WI38 (cell line): ENCODE measurements around the gene PPP2R3B.
A peak's percentile ranks its signal among the peaks of the same experiment; 100 is the strongest.
"Not testable (repeated sequence)": the region's sequence is repeated elsewhere in the genome, so short reads cannot be mapped to it uniquely, and the experiment has no call there.

Experiments used
- H3K4me3 ChIP-seq: 2 replicates; pipeline ENCODE4 v1.5.1; 2011; ENCODE audit warnings: low read depth, mild to moderate bottlenecking, control low read depth, low read length
- CTCF ChIP-seq: IDR thresholded peaks from 2 replicates; pipeline ENCODE4 v1.5.1; 2012; ENCODE audit warnings: low read depth, mild to moderate bottlenecking, control low read depth, low read length

The PPP2R3B gene

DNA sequence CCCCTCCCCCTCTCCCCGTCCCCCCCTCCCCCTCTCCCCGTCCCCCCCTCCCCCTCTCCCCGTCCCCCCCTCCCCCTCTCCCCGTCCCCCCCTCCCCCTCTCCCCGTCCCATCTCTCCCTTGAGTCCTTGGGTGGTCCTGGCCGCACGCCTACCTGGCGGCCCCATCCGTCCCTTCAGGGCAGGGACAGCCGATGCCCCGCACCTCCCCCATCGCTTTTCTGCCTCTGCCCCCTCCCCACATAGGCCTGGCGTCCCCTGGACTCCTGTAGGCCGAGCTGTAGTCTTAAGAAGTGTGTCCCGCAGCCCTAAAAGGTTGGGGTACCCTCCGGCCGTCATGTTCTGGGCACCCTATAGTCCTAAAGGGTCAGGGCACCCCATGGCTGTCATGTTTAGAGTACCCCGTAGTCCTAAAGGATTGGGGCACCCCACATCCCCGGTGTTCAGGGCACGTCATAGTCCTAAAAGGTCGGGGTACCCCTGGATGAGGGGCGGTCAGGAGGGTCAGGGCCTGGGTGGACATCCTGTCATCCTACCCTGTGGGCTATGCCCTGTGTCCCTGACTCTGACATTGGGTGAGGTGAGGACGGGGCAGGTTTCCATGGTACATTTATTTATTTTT lies 57.3 kb downstream of the PPP2R3B start:
- H3K4me3 ChIP-seq = no peak overlapping the region
- no peak for TF ChIP-seq CTCF

- H3K4me3 ChIP-seq = no peak overlapping the region
Measured at GRCh38 chrX:327660-328126, 59.0 kb downstream of the PPP2R3B start.

GRCh38 chrX:324664-325063 lies 62.0 kb downstream of the PPP2R3B start:
- H3K4me3 ChIP-seq = not testable (repeated sequence)

More at GRCh38 chrX:327660-328126, 59.0 kb downstream of the PPP2R3B start:
- TF ChIP-seq CTCF = no peak

DNA sequence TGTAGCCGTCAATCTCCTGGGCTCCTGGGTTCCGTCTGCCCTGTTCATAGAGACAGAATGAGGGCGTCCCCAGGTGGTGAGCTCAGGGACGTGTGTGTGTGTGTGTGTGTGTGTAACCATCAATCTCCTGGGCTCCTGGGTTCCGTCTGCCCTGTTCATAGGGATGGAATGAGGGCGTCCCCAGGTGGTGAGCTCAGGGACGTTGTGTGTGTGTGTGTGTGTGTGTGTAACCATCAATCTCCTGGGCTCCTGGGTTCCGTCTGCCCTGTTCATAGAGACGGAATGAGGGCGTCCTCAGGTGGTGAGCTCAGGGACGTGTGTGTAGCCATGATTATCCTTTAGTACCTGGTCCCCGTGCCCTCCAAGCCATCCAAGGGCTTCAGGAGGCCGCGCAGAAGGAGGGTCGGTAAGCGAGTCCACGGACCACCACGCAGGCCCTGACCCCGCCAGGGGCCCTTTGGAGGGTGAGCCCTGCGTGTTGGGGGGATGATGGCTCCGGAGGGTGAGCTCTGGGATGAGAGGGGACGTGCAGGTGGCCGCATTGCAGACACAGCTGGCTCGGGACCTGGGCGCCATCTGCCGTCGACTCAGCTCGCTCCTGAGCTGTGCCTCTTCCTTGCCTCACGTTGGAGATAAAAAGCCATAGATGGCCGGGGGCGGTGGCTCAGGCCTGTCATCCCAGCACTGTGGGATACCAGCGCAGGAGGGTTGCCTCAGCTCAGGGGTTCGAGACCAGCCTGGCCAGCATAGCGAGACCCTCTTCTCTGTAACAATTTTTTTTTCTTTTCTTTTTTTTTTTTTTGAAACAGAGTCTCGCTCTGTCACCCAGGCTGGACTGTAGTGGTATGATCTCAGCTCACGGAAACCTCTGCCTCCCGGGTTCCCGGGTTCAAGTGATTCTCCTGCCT lies 62.7 kb downstream of the PPP2R3B start:
- no peak for TF ChIP-seq CTCF
- H3K4me3 ChIP-seq = no peak overlapping the region

DNA sequence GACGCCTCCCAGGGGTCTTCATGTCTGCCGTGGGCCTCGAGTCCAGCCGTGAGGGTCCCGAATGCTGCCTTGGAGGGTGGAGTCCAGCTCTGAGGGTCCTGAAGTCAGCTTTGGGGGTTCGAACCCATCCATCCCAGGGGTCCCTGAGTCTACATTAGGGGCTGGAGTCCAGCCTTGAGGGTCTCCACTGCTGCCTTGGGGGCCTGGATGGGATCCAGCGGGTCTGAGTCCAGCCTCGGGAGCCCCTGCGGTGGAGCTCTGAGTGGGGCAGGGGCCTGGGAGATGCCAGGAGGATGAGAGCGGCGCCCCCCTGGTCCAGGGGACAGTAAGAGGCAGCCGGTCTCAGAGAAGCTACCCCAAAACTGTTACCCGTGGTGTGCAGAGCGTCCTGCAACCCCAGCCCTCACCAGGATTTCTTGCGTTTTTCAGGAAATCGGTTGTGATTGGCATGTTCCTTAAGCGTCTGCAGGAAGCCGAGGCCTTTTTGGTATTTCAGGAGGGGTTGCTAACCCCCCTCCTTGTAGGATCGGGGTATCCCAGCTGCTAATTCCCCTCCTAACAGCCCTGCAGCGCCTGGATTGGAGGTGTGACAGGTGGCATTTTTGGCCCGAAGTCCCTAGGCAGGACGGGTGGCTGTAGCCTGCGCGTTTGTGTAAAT lies 66.5 kb downstream of the PPP2R3B start:
- peak overlapping the region; percentile 89 for H3K4me3 ChIP-seq
- TF ChIP-seq CTCF = no peak

- no peak for TF ChIP-seq CTCF
- peak overlapping the region; percentile 89 for H3K4me3 ChIP-seq
Measured at GRCh38 chrX:319579-320125, 67.1 kb downstream of the PPP2R3B start.

DNA sequence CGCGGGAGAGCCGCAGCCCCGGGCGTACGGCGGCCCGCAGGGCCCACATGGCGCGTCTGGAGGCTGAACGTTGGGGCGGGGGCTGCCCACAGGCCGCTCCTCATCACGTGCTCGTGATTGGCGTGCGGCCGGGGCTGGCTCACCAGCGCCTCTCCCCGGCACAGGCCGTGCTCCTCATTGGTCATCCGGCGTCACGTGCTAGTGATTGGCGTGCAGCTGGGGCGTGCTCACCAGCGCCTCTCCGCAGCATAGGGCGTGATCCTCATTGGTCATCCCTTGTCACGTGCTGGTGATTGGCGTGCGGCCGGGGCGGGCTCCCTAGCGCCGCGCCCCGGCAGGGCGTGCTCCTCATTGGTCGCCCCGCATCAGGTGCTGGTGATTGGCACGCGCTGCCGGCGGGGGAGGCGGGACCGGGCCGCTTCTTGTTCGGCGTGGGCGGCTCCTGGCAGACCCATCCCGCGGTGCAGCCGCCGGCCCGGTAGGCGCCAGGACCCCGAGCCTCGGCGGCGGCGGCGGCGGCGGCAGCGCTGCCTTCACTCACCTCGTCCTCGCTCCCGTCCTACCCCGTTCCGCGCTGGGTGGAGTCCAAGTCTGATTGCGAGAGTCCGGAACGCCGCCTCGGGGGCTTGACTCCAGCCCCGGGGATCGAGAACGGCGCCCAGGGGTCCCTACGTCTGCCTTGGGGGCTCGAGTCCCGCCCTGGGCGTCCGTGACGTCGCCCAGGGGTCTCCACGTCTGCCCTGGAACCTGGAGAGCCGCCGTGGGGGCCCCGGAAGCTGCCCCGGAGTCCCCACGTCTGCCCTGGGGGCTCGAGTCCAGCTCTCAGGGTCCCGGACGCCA lies 67.7 kb downstream of the PPP2R3B start, which contains the start of gene GTPBP6:
Gene GTPBP6 (minus strand): TSS at position 58 of the 840 bp plus-strand sequence. CDS start 9 bp downstream, at position 49.
- TF ChIP-seq CTCF = no peak
- peak within 1 kb of the TSS; percentile 89 for H3K4me3 ChIP-seq
